Measurements from ENCODE around the gene EGLN3. TPM values are rescaled to one million over a fixed set of nuclear protein-coding genes. Genes with fewer than 3 reads are reported as not detected.
A peak's percentile ranks its signal among the peaks of the same experiment; 100 is the strongest.
"Not testable (repeated sequence)": the region's sequence is repeated elsewhere in the genome, so short reads cannot be mapped to it uniquely, and the experiment has no call there.

Gene EGLN3
- 1.5 and 2.9 TPM in 2 replicates for total RNA-seq (2014; rRNA removed)
- polyA plus RNA-seq (2012), result 2.4 TPM

DNA sequence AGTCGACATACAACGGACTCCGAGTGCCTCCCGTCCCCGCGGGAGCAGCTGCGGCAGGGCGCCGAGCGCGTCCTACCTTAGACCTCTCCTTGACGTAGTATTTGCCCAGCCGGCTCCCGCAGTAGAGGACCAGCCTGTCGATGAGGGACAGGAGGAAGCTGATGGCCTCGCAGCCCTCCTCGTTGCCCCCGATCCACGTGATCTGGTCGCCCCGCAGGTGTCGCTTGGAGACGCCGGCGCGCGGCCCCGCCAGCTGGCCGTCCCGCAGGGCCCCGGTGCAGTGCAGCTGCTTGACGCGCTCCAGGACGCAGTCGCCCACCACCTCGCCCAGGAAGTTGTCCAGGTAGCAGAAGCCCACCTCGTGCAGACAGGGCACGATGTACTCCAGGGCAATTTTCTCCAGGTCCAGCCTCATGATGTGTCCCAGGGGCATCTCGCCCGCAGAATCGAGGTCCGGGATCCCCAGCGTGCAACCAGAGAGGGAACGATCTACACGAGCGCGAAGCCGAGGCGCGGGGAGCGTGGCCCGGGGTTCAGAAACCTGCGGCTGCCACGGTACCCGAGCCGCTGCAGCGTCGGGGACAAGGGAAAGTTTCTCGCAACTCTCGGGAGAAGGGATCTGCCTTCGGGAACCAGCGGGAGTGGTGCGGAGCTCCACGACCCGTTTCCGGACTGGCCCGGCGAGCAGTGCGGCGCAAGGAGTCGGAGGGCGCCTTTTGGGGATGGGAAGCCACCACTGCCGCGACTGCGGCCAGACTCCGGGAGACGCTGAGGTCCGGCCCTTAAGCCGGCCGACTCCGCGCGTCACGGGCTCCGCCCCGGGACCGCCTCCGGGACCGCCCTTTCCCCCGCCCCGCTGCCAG is at the start of gene EGLN3:
Gene EGLN3, minus strand, starts transcription at position 755 of the 863 bp plus-strand sequence. Its CDS starts 322 bp downstream, at position 433.
- DNase-seq (ENCODE audit: low read depth), result peak; percentile 64

DNA sequence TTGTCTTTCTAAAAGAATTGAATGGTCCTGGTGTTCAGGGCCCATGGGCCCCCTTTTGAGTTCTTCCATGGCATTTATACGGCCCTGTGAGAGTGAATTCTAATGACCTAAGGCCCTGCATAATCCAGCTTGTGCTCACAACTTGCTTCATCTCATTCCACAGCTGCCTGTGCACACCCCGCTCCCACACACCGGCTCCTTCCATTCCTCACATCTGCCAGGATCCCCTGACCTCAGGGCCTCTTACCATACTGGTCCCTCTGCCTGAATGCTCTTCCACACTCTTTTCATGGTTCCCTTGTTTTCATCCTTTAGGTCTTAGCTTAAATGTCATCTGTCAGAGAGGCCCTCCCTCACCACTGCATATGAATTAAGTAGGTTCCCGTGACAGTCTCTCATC is 49.5 kb upstream of the EGLN3 start:
- DNase-seq (ENCODE audit: low read depth), result no peak

DNA sequence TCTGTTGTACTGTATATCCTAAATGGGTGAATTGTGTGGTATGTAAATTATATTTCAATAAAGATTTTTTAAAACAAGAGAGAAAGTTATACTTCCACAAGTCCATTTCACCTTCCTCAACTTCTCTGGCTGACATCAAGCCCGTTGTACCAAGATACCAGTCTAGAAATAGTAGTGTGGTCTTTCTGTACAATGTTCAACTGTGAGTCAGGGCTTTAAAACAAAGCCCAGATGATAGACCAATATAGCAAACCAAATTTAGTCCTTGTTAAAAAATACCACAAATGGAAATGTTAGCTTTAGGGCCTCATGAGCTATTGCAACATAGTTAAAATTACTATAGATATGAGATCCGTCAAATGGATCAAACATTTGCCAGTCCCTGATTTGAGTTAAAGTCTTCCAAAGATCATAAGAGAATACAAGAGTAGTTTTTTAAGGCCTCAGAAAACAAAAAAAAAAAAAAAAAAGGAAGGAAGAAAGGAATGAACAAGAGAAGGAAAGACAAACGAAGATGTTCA is 49.0 kb upstream of the EGLN3 start:
- DNase-seq (ENCODE audit: low read depth), result no peak

DNA sequence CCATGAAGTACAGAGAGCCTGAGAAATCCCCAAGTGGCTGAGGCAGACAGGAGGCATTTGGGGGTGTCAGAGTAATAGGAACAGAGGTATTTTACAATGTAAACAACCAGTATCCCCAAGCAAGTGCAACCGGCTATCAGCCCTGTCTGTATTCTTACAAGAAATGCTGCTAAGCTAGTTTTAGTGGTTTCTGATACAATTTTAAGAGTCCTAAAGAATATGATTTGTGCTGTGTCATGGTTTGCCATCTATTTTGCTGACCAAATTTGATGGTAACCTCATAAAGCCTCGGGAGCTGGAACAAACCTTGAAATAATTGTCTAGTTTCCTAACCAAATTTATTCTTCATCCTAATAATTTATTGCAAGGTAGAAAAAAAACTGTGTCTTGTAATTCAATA is 46.7 kb upstream of the EGLN3 start:
- DNase-seq (ENCODE audit: low read depth), result no peak

DNA sequence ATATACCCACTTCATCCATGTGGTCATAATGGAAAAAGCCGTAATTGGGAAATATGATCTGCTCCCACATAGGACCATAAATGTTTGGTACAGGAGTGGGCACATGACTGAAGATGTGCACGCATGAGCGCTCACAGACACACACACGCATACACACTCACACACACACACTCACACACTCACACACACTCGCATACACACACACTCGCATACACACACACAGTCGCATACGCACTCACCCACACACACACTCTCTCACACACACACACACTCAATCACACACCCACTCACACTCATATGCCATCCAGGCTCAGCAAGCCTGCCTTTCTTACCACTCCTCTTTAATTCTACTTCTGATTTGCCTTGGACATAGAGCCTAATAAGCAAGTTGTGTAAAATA is 45.6 kb upstream of the EGLN3 start:
- no peak for DNase-seq (ENCODE audit: low read depth)

DNA sequence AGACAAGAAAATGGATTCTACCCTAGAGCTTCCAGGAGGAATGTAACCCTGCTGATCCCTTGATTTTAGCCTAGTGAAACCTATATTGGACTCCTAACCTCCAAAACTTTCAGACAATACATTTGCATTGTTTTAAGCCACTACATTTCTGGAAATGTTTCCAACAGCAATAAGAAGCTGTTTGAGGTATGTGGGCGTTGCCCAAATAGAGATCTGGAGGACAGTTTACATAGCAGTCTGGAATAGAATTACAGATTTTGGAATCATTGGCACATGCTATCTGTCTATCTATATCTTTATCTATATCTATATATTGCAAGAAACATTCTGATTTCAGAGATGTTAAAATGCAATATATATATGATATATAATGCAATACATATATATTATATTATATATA is 42.4 kb upstream of the EGLN3 start:
- DNase-seq (ENCODE audit: low read depth), result no peak

DNA sequence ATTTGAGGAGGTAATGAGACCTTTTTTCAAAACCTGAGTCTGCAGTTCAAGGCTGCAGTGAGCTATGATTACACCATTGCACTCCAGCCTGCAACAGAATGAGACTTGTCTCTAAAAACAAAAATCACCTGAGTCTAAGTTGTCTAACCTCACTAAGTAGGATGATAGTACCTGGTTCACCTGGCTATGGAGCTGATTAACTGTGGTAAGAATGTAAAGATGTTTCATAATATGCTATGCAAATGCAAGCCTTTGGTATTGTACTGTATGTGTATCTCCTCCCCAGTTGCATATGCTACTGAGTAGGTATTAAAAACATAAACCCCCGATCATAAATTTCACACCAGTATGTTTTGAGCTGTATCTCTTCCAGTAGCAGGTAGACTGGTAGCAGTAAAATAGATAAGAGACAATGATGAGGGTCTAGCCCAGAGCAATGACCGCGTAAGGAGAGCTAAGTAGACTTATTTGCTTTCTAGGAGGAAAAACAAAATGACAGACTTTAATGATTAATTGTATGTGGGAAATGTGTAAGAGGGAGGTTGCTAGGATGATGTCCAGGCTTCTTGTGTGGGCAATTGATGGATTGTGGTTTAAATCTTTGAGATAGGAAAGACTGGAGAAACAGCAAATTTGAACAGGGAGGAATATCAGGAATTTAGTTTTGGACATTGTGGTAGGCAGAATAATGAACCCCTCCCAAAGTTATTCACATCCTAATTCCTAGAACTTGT is 41.6 kb upstream of the EGLN3 start:
- no peak for DNase-seq (ENCODE audit: low read depth)

DNA sequence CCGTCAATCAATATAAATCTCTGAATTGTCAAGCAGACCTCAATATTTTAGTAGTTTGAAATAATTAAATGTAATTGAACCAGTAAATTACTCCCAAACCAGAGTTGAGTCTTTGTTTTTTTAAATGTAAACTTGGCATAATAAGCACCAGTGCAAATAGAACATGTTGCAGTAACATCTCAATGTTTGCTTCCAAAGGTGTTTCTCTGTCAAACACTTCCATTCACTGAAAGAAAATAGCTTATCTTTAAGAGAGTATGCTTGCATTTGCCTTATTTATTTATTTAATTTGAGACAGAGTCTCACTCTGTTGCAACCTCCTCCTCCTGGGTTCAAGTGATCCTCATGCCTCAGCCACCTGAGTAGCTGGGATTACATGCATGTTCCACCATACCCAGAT is 39.9 kb upstream of the EGLN3 start:
- no peak for DNase-seq (ENCODE audit: low read depth)

DNA sequence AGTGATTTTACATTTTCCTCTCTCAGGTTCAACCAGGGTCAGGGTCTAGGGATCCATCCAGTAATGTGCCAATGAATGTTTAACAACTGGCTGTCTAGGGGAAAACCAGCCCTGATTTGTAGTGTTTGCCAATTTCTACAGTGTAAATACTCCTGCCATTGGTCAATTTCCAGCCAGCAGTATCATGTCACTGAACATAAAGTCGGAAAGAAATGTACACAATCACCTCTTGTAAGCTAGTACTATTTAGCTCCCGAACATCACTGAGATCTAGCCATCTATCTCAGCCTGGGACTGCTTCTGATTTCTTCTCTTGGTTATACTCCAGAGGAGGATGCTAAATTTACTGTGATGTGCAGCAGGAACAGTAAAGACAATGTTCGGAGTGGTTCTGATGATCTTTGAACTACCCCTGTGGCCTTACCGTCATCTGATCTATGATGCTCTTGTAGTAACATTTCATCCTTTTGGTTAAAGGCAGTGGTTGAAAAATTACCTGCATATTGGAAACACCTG is 36.7 kb upstream of the EGLN3 start:
- no peak for DNase-seq (ENCODE audit: low read depth)

DNA sequence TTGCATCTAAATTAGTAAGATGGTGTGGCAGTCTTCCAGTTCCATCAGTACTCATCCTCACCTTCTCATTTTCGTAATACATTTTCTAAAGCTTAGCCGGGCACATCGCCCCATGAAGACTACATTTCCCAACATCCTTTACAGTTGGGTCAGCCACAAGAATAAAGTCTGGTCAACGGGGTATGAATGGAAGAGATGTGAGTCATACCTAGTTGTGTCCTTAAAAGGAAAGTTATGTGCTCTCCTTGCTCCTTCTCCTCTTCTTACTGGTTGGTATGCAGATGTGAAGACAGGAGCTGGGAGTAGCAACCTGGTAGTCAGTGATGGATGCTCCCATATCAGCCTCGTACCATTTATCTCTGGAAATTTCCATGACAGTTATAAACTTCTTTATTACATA is 35.9 kb upstream of the EGLN3 start:
- peak; percentile 84 for DNase-seq (ENCODE audit: low read depth)

DNA sequence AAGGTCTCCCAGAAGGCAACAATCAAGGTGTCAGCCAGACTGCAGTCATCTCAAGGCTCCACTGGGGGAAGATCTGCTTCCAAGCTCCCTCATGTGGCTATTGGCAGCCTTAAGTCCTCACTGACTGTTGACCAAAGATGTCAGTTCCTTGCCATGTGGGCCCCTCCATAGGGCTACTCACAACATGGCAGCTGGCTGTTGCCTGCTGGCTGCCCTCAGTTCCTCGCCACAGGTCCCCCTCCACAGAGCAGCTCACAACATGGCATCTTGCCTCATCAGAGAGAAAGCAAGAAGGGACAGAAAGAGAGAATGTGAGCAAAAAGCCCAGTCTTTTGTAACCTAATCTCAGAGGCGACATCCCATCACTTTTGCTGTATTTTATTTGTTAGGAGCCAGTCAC is 34.4 kb upstream of the EGLN3 start:
- DNase-seq (ENCODE audit: low read depth), result no peak

DNA sequence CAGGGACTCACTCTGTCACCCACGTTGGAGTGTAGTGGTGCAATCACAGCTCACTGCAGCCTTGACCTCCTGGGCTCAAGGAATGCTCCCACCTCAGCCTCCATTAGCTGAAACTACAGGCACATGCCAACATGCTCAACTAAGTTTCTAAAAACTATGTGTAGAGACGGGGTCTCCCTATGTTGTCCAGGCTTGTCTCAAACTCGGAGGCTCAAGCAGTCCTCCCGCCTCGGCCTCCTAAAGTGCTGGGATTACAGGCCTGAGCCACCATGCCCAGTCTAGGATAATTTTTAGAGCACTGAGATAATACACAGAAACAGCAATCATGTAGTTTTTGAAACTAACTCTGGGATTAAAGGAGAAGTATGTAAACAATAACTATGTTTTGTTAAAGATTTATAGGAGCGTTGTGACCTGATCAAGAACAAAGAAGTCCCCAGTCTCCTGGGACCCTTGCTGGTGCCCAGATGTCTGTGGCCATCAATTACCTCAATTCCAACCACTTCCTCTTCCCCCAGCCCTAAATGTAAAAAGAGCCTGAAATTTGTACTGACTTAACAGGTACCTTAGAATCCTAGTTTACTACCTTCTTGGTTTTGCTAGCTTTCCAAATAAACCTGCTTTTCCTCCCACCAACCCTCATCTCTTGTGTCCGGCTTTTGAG is 28.9 kb upstream of the EGLN3 start:
- DNase-seq (ENCODE audit: low read depth), result no peak

DNA sequence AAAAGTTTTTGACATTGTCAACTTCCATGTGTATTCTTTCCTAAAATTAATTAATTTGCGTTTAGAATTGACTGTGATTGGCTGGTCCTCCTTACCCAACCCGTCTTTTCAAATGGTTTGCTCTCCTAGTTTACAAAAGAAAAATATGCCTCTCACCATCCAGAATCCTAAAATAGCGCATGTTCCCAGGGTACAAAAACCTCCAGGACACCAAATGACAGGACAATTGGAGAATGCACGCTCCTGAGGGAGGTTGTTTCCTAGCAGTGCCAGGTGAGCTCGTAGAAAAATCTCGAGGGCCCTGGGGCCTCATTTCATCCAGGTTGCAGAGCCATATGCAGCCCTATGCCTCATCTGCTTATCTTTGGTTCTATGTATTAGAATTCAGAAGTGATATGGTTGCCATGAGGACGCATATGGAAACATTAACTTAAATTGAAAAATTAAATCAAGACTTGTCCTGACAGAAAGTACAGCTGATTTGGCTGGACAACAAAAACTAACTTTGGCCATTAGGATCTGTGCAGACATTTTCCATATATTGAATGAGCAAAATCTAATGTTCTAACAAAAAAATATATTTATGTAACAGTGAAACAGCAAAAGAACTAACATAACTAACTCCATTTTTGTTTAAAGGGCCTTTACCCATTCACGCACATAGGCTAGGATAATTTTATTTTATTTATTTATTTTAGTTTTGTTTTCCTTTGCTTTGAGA is 28.2 kb upstream of the EGLN3 start:
- no peak for DNase-seq (ENCODE audit: low read depth)

DNA sequence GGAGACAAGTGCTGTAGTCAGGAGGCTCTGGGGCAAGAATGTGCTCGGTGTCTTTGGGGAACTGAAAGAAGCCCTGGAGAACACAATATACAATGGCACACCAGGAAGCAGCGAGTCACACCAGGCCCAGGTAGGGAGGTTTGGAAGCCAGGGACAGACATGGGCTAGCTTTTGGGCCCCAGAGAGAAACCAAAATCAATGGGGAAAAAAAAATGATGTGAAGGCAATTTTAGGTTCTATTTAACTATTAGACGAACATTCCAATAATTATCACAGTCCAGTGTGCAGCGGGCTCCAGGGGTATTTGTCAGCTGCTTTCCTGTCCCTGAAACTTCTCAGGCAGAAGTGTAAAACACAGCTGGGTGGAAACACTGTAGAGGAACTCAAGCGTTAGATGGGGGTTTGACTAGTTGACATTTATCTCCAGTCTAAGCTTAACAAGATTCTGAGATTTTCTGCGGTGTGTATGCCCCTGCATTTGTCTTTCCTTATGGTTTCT is 21.8 kb upstream of the EGLN3 start:
- no peak for DNase-seq (ENCODE audit: low read depth)

DNA sequence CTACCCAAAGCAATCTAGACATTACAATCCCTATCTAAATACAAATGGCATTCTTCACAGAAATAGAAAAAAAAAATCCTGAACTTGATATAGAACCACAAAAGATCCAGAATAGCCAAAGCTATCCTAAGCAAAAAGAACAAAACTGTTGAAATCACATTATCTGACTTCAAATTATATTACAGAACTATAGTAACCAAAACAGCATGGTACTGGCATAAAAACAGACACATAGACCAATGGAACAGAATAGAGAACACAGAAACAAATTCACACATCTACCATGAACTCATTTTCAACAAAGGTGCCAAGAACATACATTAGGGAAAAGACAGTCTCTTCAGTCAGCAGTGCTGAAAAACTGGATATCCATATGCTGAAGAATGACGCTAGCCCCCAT is 19.0 kb upstream of the EGLN3 start:
- DNase-seq (ENCODE audit: low read depth), result not testable (repeated sequence)

DNA sequence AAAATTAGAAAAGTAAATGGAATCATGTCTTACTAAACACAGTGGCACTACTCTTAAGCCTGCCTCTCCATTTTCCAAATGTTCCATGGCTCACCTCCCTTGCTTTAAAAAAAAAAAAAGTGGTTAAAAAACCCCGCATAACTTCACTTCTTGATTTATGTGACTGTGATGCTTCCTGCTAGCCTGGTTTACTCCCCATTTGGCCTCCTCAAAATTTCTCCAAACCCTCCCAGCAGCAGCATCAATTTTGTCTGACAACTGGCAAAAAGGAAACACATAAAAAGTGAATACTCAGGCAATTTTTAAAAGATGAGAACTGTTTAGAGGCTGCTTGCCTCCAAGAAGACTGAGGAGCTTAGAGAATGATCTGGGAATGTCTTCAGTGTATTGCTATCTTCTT is 17.8 kb upstream of the EGLN3 start:
- DNase-seq (ENCODE audit: low read depth), result no peak

DNA sequence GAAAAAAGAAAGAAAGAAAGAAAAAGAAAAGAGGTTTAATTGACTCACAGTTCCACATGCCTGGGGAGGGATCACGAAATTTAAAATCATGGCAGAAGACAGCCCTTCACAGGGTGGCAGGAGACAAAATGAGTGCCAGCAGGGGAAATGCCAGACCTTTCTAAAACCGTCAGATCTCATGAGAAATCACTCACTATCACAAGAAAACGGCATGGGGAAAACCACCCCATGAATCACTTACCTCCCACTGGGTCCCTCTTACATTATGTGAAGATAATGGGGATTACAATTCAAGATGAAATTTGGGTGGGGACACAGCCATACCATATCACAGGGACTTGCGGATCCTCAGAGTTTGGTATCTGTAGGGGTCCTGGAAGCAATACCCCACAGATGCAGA is 16.3 kb upstream of the EGLN3 start:
- no peak for DNase-seq (ENCODE audit: low read depth)

DNA sequence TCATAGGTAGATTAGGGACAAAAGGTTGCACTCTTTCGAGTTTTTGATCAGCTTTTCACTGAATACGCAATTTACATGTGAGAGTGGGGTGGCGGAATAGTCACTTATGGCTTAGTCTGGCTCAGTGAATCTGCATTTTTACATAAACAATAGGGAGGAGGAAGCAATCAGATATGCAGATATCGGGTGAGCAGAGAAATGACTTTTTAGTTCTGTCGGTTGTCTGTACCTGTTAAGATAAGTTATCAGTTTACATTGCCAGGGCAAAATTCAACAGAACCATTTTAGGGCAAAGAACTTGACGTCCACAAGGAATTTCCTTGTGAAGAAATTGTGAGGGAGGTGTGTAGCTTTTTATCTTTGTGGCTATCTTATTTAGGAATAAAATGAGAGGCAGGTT is 15.4 kb upstream of the EGLN3 start:
- no peak for DNase-seq (ENCODE audit: low read depth)

DNA sequence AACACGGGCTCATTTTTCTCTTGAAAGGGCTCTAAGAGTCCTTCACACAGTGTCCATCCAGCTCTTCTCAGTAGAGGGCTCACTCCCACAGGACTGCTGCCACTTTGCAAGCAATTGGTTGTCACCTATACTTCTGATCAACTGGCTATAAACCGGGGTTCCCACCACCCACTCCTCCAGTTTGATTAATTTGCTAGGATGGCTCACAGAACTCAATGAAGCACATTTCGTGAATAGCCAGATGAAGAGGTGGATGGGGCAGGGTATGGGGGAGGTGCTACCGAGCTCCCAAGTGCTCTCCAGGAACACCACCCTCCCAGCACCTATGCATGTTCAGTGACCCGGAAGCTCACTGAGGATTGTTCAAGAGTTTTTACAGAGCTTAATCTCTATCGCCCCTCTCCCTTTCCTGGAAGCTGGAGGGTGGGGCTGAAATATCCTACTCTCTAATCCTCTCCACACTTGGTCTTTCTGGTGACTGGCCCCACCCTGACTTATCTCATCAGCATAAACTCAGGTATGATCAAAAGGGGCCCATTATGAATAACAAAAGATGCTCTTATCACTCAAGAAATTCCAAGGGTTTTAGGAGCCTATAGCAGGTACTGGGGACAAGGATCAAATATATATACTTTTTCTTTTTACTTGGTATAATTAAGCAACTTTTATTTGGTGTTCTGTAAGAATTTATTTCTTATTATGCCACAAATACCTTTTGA is 13.9 kb upstream of the EGLN3 start:
- no peak for DNase-seq (ENCODE audit: low read depth)

DNA sequence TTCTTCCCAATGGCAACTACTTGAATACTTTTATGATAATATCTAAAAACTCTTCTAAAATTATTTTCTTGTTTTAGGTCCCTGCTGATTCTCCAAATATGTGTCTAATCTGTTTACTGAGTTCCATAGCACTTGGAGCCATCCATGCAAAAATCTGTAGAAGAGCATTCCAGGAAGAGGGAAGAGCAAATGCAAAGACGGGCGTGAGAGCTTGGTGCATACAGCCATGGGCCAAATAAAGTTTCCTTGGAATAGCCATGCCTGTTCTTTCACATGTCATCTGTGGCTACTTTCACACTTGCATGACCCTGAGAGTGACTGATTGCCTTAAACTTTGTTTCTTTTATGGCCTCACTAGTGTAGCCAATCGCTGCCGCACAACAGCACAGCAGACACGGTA is 13.0 kb upstream of the EGLN3 start:
- DNase-seq (ENCODE audit: low read depth), result no peak
